H1 (cell line): ENCODE results near the gene IL17RE. TPM values are rescaled to one million over a fixed set of nuclear protein-coding genes. Genes with fewer than 3 reads are reported as not detected.
A peak's percentile ranks its signal among the peaks of the same experiment; 100 is the strongest.

ENCODE experiments used
- BACH1 ChIP-seq: IDR thresholded peaks from 2 replicates; pipeline ENCODE4 v1.6.1; 2012; ENCODE audit warnings: low read length, improper control_type of control experiment
- CHD7 ChIP-seq: fragments of 300-600 bp; sonication (generic); IDR thresholded peaks from 2 replicates; pipeline ENCODE4 v1.7.1; 2012; ENCODE audit warnings: low read length, moderate library complexity, mild to moderate bottlenecking, inconsistent platforms; ENCODE audit not compliant: insufficient replicate concordance
- CTBP2 ChIP-seq: IDR thresholded peaks from 2 replicates; pipeline ENCODE4 v1.7.0; 2011; ENCODE audit warnings: borderline replicate concordance, mild to moderate bottlenecking, moderate library complexity, mixed read lengths, low read length; ENCODE audit not compliant: insufficient read depth, insufficient read length
- GTF2F1 ChIP-seq: IDR thresholded peaks from 2 replicates; pipeline ENCODE4 v1.6.1; 2012; ENCODE audit warnings: low read depth, low read length, improper control_type of control experiment, borderline replicate concordance
- JUN ChIP-seq: IDR thresholded peaks from 2 replicates; pipeline ENCODE4 v1.6.1; 2011; ENCODE audit warnings: low read depth, mild to moderate bottlenecking, improper control_type of control experiment, low read length
- SIN3A ChIP-seq, 2 experiments: IDR thresholded peaks in 1 of 2; conservative IDR thresholded peaks in 1 of 2; 2 replicates each; pipeline ENCODE4 v1.6.1; 2011 to 2012; ENCODE audit warnings: low read length in 2 of 2, improper control_type of control experiment in 1 of 2, low read depth in 1 of 2, mild to moderate bottlenecking in 1 of 2
- TAF7 ChIP-seq: optimal IDR thresholded peaks from 2 replicates; pipeline ENCODE3; 2011; ENCODE audit warnings: low read depth, mild to moderate bottlenecking, inconsistent platforms, low read length, moderate library complexity, borderline replicate concordance
- TBP ChIP-seq: IDR thresholded peaks from 2 replicates; pipeline ENCODE4 v1.6.1; 2011; ENCODE audit warnings: low read depth, low read length, improper control_type of control experiment
- polyA plus RNA-seq, 7 experiments: library from polyadenylated mRNA; depleted of rRNA in 3 of 7; stranded (reverse) in 5 of 7; unstranded in 2 of 7; fragments of >200 nt in 5 of 7; fragments of 200-250 nt in 2 of 7; gene quantifications; 1 replicate in 5 of 7; 2 replicates in 1 of 7; 4 replicates in 1 of 7; pipeline versions ENCODE4 v1.2.1 to v1.2.3, GENCODE V29; 2011 to 2013; ENCODE audit warnings: missing spikeins in 2 of 7, mixed read lengths in 2 of 7
- total RNA-seq: library from RNA; stranded (reverse); fragmentation: NEBNext Ultra II Directional; extraction: Animal tissue kit (Norgen Biotek cat#: 25700); gene quantifications from 2 replicates; pipeline ENCODE4 v1.2.1, GENCODE V29; 2021

The IL17RE gene
- total and polyA plus RNA-seq, 2 of the 8 experiments (the other 6 are each of a cell fraction or from before 2014, with no cell fraction given) = 3.4 to 4.9 TPM

GRCh38 chr3:9947025-9947995 lies 44.7 kb downstream of the IL17RE start (continued):
- TF ChIP-seq JUN (no peak), GTF2F1 (peak; percentile 36; the same call in 1 of the 2 replicates), BACH1 (peak; percentile 72), TAF7 (no peak), SIN3A (conservative IDR thresholded peaks at IDR 0.05 in 1 of 2, IDR thresholded peaks at IDR 0.05 in 1 of 2; ENCODE audit: low read depth in 1 of 2, low read length in 2 of 2) (peak in 1 of 2 experiments; percentile 68; a peak in 1 of 4 replicates), CHD7 (no peak), TBP (peak; percentile 44; the same call in 1 of the 2 replicates), CTBP2 (no peak)
